HEK293 (cell line): ENCODE results near the gene PLA2G5.

Source experiments
- CTCF ChIA-PET: fragments of 350-600 bp; formaldehyde crosslinking; extraction: SDS; loops from one replicate; lab custom pipeline; 2021; ENCODE audit warnings: antibody characterized with exemption; lab: Yijun Ruan, JAX
- POLR2A ChIA-PET: fragments of 300-600 bp; formaldehyde crosslinking; extraction: SDS; loops from one replicate; lab custom pipeline; 2020; ENCODE audit warnings: antibody characterized with exemption, inconsistent platforms; lab: Yijun Ruan, JAX
- H3K27ac ChIP-seq: fragments of 200-500 bp; sonication (Bioruptor generic); 2 replicates; pipeline ENCODE4 v1.5.1; 2014; ENCODE audit warnings: low read depth, low read length, control low read depth, inconsistent platforms; ENCODE audit errors: extremely low read depth
- H3K36me3 ChIP-seq, 2 experiments: fragments of 200-500 bp in 1 of 2; sonication (Bioruptor generic) in 1 of 2; 1 replicate in 1 of 2; 2 replicates in 1 of 2; pipeline ENCODE4 v1.5.1; 2014 to 2017; ENCODE audit warnings: inconsistent platforms in 2 of 2, low read length in 2 of 2; ENCODE audit not compliant: control insufficient read depth in 2 of 2, insufficient read depth in 1 of 2
- H3K4me1 ChIP-seq: fragments of 200-500 bp; sonication (Bioruptor generic); 2 replicates; pipeline ENCODE4 v1.5.1; 2014; ENCODE audit warnings: mild to moderate bottlenecking, low read length, inconsistent platforms; ENCODE audit not compliant: control insufficient read depth, insufficient read depth
- H3K4me3 ChIP-seq: 2 replicates; pipeline ENCODE4 v1.5.1; 2011; ENCODE audit warnings: low read depth, mild to moderate bottlenecking, control low read depth, low read length, moderate library complexity
- H3K9me3 ChIP-seq: fragments of 200-500 bp; sonication (Bioruptor generic); 2 replicates; pipeline ENCODE4 v1.5.1; 2014; ENCODE audit warnings: low read depth, low read length, inconsistent platforms; ENCODE audit not compliant: control insufficient read depth, insufficient read depth
- MYNN ChIP-seq: fragments of 450-650 bp; formaldehyde crosslinking; IDR thresholded peaks from 2 replicates; pipeline ENCODE4 v1.5.1; 2016; ENCODE audit warnings: missing biosample characterization, missing genetic modification characterization, borderline replicate concordance
- ZFP41 ChIP-seq: fragments of 450-650 bp; formaldehyde crosslinking; IDR thresholded peaks from 2 replicates; pipeline ENCODE4 v1.5.1; 2016; ENCODE audit warnings: missing biosample characterization, missing genetic modification characterization, borderline replicate concordance
- ZNF132 ChIP-seq: fragments of 450-650 bp; formaldehyde crosslinking; IDR thresholded peaks from 2 replicates; pipeline ENCODE4 v1.5.1; 2017; ENCODE audit warnings: missing biosample characterization, missing genetic modification characterization, borderline replicate concordance
- ZNF133 ChIP-seq: fragments of 450-650 bp; formaldehyde crosslinking; IDR thresholded peaks from 2 replicates; pipeline ENCODE4 v1.5.1; 2016; ENCODE audit warnings: missing biosample characterization, missing genetic modification characterization
- ZNF16 ChIP-seq: fragments of 450-650 bp; formaldehyde crosslinking; IDR thresholded peaks from 2 replicates; pipeline ENCODE4 v1.5.1; 2016; ENCODE audit warnings: low read depth, missing biosample characterization, missing genetic modification characterization
- ZNF292 ChIP-seq: fragments of 450-650 bp; formaldehyde crosslinking; IDR thresholded peaks from 2 replicates; pipeline ENCODE4 v1.5.1; 2016; ENCODE audit warnings: low read depth, missing biosample characterization, missing genetic modification characterization, borderline replicate concordance
- ZNF433 ChIP-seq: fragments of 450-650 bp; formaldehyde crosslinking; IDR thresholded peaks from 2 replicates; pipeline ENCODE4 v1.5.1; 2016; ENCODE audit warnings: missing biosample characterization, missing genetic modification characterization, low read depth
- ZNF48 ChIP-seq: fragments of 450-650 bp; formaldehyde crosslinking; IDR thresholded peaks from 2 replicates; pipeline ENCODE4 v1.5.1; 2016; ENCODE audit warnings: missing biosample characterization, missing genetic modification characterization
- ZNF501 ChIP-seq: fragments of 450-650 bp; formaldehyde crosslinking; IDR thresholded peaks from 2 replicates; pipeline ENCODE4 v1.5.1; 2016; ENCODE audit warnings: missing biosample characterization, missing genetic modification characterization
- ZNF510 ChIP-seq: fragments of 450-650 bp; formaldehyde crosslinking; IDR thresholded peaks from 2 replicates; pipeline ENCODE4 v1.5.1; 2018; ENCODE audit warnings: mild to moderate bottlenecking, missing genetic modification characterization, missing biosample characterization; ENCODE audit not compliant: insufficient replicate concordance
- ZNF629 ChIP-seq: fragments of 450-650 bp; formaldehyde crosslinking; IDR thresholded peaks from 2 replicates; pipeline ENCODE4 v1.5.1; 2017; ENCODE audit warnings: missing biosample characterization, missing genetic modification characterization
- ZNF701 ChIP-seq: fragments of 450-650 bp; formaldehyde crosslinking; IDR thresholded peaks from 2 replicates; pipeline ENCODE4 v1.5.1; 2016; ENCODE audit warnings: missing biosample characterization, missing genetic modification characterization
- ZNF768 ChIP-seq: fragments of 450-650 bp; formaldehyde crosslinking; IDR thresholded peaks from 2 replicates; pipeline ENCODE4 v1.5.1; 2018; ENCODE audit warnings: missing biosample characterization, mild to moderate bottlenecking, missing genetic modification characterization
- TF ChIP-seq, protein P1 (sequence below): fragments of 450-650 bp; formaldehyde crosslinking; IDR thresholded peaks from 2 replicates; pipeline ENCODE4 v1.5.1; 2016; ENCODE audit warnings: missing biosample characterization, missing genetic modification characterization
- TF ChIP-seq, protein P2 (sequence below): fragments of 450-650 bp; formaldehyde crosslinking; IDR thresholded peaks from 2 replicates; pipeline ENCODE4 v1.5.1; 2016; ENCODE audit warnings: missing biosample characterization, missing genetic modification characterization, low read depth
- TF ChIP-seq, protein P3 (sequence below): fragments of 450-650 bp; IDR thresholded peaks from 2 replicates; pipeline ENCODE4 v1.5.1; 2018; ENCODE audit warnings: missing biosample characterization, missing genetic modification characterization

PLA2G5 gene

DNA sequence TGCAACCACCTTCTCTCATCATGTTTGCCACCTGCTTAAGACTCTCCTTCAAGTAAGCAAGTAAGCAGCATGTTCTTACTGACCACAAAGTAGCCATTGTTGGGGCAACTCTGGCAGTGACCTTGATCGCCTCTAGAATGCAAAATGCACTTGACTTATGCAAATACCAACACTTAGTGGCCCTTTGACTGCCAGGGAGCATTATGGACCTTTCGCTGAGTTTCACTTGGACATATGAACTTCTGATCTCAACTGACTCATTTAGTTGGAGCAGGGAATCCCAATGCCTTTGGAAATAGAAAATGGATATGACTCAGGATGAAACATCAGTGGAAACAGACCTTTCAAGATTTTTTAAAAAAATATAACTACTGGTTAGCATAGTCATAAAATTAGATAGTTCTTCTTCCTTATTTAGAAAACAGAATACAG lies 6.1 kb upstream of the PLA2G5 start:
- Histone ChIP-seq H3K4me3 (no peak overlapping the region), H3K4me1 (no peaks in the 10 kb centered on the region), H3K27ac (no peak overlapping the region), H3K9me3 (no peaks in the 10 kb centered on the region), H3K36me3 (no peaks in the 10 kb centered on the region)
- no peak for TF ChIP-seq ZNF132 (tag by site-specific recombination)
- ChIA-PET POLR2A (no interaction called here), CTCF (no interaction called here)

DNA sequence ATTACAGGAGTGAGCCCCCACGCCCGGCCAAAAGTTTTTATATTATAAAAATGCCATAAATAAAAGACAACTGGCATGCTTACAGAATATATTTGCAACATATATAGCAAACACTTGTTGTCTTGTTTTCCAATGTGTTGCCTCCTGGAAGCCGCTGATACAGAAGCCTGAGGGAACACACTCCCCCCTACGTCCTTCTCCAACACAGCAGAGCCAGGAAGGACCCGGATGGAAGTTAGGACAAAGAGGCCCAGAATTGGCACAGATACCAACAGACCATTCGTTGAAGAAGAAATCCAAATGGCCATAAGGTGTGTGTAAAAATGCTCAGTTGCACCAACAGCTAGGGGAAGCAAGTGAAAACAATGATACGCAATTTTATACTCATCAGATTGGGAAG lies 1.3 kb upstream of the PLA2G5 start:
- H3K9me3 ChIP-seq = no peaks in the 10 kb centered on the region
- H3K27ac ChIP-seq = no peak overlapping the region
- H3K4me3 ChIP-seq = no peak overlapping the region
- POLR2A ChIA-PET = no interaction called here
- no peaks in the 10 kb centered on the region for H3K4me1 ChIP-seq
- no peaks in the 10 kb centered on the region for H3K36me3 ChIP-seq
- CTCF ChIA-PET = no interaction called here
- no peak for TF ChIP-seq ZNF510 (tag by site-specific recombination)
- TF ChIP-seq, protein P1, sequence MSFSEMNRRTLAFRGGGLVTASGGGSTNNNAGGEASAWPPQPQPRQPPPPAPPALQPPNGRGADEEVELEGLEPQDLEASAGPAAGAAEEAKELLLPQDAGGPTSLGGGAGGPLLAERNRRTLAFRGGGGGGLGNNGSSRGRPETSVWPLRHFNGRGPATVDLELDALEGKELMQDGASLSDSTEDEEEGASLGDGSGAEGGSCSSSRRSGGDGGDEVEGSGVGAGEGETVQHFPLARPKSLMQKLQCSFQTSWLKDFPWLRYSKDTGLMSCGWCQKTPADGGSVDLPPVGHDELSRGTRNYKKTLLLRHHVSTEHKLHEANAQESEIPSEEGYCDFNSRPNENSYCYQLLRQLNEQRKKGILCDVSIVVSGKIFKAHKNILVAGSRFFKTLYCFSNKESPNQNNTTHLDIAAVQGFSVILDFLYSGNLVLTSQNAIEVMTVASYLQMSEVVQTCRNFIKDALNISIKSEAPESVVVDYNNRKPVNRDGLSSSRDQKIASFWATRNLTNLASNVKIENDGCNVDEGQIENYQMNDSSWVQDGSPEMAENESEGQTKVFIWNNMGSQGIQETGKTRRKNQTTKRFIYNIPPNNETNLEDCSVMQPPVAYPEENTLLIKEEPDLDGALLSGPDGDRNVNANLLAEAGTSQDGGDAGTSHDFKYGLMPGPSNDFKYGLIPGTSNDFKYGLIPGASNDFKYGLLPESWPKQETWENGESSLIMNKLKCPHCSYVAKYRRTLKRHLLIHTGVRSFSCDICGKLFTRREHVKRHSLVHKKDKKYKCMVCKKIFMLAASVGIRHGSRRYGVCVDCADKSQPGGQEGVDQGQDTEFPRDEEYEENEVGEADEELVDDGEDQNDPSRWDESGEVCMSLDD = no peak
- TF ChIP-seq, protein P2, sequence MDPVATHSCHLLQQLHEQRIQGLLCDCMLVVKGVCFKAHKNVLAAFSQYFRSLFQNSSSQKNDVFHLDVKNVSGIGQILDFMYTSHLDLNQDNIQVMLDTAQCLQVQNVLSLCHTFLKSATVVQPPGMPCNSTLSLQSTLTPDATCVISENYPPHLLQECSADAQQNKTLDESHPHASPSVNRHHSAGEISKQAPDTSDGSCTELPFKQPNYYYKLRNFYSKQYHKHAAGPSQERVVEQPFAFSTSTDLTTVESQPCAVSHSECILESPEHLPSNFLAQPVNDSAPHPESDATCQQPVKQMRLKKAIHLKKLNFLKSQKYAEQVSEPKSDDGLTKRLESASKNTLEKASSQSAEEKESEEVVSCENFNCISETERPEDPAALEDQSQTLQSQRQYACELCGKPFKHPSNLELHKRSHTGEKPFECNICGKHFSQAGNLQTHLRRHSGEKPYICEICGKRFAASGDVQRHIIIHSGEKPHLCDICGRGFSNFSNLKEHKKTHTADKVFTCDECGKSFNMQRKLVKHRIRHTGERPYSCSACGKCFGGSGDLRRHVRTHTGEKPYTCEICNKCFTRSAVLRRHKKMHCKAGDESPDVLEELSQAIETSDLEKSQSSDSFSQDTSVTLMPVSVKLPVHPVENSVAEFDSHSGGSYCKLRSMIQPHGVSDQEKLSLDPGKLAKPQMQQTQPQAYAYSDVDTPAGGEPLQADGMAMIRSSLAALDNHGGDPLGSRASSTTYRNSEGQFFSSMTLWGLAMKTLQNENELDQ (tag by site-specific recombination) = no peak
- TF ChIP-seq ZFP41 (tag by site-specific recombination) = no peak
- TF ChIP-seq ZNF501 (tag by site-specific recombination) = no peak
- TF ChIP-seq ZNF292 (tag by site-specific recombination) = no peak
- TF ChIP-seq MYNN (tag by site-specific recombination) = no peak
- no peak for TF ChIP-seq ZNF768 (tag by site-specific recombination)
- no peak for TF ChIP-seq ZNF16 (tag by site-specific recombination)

DNA sequence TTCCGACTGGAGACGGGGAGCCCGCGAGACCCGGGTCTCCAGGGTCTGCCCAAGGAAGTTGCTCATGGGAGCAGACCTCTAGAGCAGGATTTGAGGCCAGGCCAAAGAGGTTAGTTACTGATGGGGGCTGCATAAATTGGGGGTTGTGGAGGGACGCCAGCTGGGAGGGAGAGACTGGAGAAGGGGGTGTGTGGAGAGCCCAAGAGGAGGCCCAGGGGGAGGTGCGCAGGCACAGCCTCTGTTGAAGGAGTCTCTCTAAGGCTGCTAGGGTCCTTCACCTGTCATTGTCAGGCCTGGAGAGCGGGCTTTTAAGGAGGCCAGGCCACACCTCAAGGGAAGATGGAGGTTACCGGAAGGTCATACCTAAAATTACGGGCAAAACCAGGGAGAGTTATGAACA lies 363 bp downstream of the PLA2G5 start:
- no peaks in the 10 kb centered on the region for H3K4me1 ChIP-seq
- POLR2A ChIA-PET = no interaction called here
- TF ChIP-seq, protein P3, sequence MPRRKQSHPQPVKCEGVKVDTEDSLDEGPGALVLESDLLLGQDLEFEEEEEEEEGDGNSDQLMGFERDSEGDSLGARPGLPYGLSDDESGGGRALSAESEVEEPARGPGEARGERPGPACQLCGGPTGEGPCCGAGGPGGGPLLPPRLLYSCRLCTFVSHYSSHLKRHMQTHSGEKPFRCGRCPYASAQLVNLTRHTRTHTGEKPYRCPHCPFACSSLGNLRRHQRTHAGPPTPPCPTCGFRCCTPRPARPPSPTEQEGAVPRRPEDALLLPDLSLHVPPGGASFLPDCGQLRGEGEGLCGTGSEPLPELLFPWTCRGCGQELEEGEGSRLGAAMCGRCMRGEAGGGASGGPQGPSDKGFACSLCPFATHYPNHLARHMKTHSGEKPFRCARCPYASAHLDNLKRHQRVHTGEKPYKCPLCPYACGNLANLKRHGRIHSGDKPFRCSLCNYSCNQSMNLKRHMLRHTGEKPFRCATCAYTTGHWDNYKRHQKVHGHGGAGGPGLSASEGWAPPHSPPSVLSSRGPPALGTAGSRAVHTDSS (tag by site-specific recombination) = no peak
- TF ChIP-seq ZNF48 (no peak), ZNF133 (tag by site-specific recombination) (no peak), ZNF701 (tag by site-specific recombination) (no peak), ZNF629 (tag by site-specific recombination) (no peak), ZNF433 (tag by site-specific recombination) (no peak)
- TF ChIP-seq, all 188 proteins: peak for 0
- CTCF ChIA-PET = no interaction called here
- H3K4me3 ChIP-seq = no peak overlapping the region
- H3K36me3 ChIP-seq = no peaks in the 10 kb centered on the region
- H3K9me3 ChIP-seq = no peaks in the 10 kb centered on the region
- no peak overlapping the region for H3K27ac ChIP-seq
